ENCODE measurements around the gene TMX3.

TMX3 gene

GRCh38 chr18:68707646-68708045 lies 7.3 kb downstream of the TMX3 start:
- no peak for DNase-seq

DNA sequence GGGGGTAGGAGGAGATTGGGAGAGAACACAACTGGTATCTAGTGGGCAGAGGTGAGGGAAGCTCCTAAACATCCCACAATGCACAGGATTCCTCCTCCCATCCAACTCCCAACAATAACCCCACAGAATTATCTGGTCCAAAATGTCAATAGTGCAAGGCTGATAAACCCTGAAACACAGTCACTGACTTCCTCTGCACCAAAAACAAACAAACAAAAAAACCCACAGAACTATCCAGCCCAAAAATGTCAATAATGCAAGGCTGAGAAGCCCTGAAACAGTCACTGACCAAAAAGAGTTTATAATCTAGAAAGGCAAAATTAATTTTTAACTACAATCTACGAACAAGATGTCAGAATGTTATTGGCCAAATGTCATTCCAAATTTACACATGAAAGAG lies 9.8 kb downstream of the TMX3 start:
- DNase-seq: no peak

GRCh38 chr18:68703326-68703725 lies 11.6 kb downstream of the TMX3 start:
- DNase-seq: no peak

- DNase-seq: no peak
Measured at GRCh38 chr18:68701353-68701752, 13.6 kb downstream of the TMX3 start.

- no peak for DNase-seq
Measured at GRCh38 chr18:68699043-68699442, 15.9 kb downstream of the TMX3 start.

DNA sequence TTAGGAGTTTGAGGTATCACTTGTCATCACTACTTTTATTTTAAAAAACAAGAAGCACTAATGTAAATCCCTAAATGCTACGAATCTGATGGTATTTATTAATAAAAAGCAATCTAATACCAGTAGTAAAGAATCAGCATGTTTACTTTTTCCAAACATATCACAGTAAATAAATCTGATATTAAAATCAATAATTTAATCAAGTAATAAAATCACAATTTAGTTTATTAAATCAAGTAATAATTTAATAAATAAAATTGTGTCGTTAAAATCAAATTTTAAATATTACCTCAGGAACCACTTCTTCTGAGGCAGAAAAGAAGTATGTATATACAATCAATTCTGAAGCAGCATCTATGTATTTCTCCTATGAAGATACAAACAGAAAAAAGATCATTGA lies 18.0 kb downstream of the TMX3 start:
- DNase-seq: no peak

GRCh38 chr18:68694316-68694715 lies 20.6 kb downstream of the TMX3 start:
- no peak for DNase-seq

GRCh38 chr18:68693091-68693815 lies 21.7 kb downstream of the TMX3 start:
- DNase-seq: no peak

DNA sequence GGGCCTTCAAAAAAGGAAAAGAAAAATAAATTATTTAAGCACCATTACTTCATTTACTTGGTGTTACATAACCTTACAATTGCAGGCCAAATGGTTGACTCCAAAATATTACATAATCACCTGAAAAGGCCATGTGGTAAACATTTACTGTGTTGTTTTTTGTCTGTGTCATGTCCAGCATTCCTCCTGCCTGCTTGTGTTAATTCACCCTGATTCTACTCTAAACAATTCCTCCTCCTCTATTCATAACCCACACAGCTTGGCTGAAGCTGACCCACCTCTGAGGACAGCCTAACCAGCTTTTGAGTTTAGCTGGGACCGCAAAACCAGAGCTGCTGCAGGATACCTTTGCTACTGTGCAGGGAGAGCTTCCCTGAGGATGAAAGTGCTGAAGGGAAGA lies 35.4 kb downstream of the TMX3 start:
- DNase-seq: no peak

DNA sequence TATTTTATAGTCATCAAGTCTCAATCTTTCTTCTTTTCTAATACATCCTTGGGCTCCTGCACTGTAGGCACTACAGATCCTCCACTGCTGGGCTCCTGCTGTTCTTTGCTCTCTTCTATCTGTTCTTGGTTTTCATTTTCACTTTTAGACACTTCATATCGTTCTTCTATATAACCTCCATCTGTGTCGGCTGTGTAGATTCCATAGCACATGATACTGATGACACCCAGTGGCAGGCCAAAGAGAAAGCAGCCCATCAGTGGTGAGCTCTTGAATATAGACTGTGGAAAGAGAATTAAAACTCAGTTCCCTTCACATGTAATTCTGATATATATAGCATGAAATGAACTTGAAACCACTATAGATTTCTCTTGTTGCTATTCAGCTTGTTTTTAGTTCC lies 38.0 kb downstream of the TMX3 start:
- no peak for DNase-seq

- no peak for DNase-seq
Measured at GRCh38 chr18:68667121-68667520, 47.8 kb downstream of the TMX3 start.

GRCh38 chr18:68666381-68666780 lies 48.5 kb downstream of the TMX3 start:
- DNase-seq: no peak

DNA sequence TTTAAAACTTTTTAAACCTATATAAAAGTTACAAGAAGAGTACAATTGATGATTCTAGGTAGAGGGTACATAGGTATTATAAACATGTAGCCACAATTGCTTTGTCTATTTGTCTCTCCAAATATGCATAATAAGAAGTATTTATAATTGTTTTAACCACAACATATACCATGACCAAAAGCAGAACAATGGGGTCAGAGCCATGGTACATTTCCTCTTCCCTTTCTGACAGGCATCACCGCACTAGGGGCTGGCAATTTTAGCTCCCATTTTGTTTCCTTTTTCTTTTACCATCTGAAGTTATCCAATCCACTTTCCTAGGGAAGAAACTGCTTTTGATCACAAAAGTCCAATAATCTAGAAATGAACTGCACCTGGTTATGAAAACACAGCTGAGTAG lies 49.3 kb downstream of the TMX3 start:
- no peak for DNase-seq

DNA sequence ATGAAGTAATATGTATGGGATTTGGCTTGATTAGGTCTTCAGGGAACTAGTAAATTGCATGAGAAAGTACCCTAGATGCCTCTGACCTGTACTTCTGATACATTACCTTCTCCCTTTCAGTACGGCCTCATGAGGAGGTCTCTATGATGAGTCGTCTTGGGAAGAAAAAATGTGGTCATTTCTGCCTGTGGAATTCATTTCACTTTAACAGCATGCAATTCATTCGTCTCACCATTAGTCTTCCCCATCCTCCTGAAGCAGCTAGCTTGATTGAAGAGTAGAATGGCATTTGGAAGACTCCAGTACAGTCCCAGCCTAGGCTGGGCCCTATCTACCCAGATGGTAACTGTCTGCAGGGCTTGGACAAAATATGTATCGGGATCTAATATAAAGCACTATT lies 52.2 kb downstream of the TMX3 start:
- DNase-seq: no peak

- no peak for DNase-seq
Measured at GRCh38 chr18:68660354-68661183, 54.3 kb downstream of the TMX3 start.

DNA sequence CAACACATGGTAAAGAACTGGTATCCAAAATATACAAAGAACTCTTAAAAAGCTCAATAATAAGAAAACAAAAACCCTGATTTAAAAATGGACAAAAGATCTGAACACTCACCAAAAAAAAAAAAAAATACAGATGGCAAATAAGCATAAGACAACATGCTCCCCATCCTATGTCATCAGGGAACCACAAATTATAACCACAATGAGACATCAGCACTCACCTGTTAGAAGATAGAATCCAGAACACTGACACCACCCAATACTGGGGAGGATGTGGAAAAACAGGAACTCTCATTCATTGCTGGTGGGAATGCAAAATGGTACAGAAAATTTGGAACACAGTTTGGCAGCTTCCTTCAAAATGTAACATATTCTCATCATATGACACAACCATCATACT lies 66.7 kb downstream of the TMX3 start:
- DNase-seq: no peak

DNA sequence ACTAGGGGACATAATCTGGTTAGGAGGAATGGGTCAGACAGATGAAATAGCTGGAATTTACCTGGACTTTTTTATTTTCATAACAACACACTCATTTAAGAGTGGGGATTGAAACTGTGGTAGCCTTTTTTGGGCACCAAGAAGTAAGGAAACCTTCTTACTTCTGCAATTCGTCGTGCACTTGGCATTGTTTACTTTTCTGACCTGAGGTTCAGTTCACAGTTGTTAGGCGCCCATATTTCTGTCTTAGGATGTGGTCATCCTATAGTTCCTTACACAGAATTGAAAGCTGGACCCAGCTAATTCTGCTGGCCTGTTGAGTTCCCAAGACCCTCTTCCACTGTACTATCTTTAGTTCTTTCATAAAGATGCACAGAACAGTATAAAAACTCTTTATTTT lies 72.9 kb downstream of the TMX3 start:
- no peak for DNase-seq

- no peak for DNase-seq
Measured at GRCh38 chr18:68640861-68641260, 74.0 kb downstream of the TMX3 start.

GRCh38 chr18:68638613-68639012 lies 76.3 kb downstream of the TMX3 start:
- DNase-seq: no peak

- no peak for DNase-seq
Measured at GRCh38 chr18:68627812-68628211, 87.1 kb downstream of the TMX3 start.

Data from stimulated activated CD4-positive, alpha-beta T cell treated with anti-CD3 and anti-CD28 coated beads, Interleukin-15, amount 100 ng/mL, for 24 hours (primary cell).